ENCODE results near the gene KLF6.

The KLF6 gene

DNA sequence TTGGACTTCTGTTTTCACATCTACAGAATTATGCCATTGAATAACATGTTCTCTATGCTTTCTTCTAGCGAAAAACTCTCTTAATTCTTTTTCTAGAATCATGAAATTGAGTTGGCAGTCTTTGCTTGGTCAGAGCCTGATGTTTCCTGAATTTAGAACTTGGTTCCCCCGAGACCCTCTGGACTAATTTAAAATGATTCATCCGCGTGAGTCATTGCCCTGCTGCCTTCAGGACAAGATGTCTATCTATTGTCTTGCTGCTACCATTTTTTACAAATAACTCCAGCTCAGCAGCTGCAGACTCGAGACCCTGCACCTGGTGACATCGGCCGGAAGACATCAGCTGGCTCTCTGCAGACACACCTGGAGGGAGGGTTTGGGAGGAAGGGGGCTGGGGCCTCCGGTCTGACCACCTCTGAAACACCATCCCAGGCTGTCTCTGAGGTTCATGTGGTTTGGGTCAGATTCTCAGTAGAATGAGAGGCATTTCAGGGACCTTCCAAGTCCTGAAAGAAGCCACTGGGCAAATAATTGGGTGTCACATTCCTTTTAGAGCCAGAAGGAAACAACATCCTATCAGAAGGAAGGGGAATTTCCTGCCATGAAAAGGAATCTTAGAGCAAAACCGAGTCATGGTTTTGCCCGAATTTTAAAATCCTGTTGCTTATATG lies 20.9 kb upstream of the KLF6 start:
- H2AFZ ChIP-seq (ENCODE audit: low read depth, low read length) = 0 out of 2 replicates have a peak overlapping the region, but pooled peaks have one; percentile 9
- peak overlapping the region; percentile 82 for H3K4me2 ChIP-seq (ENCODE audit: low read length)
- H3K4me1 ChIP-seq (ENCODE audit: low read length) = peaks cover 78% of the 10 kb centered on the region
- TF ChIP-seq, protein P1, sequence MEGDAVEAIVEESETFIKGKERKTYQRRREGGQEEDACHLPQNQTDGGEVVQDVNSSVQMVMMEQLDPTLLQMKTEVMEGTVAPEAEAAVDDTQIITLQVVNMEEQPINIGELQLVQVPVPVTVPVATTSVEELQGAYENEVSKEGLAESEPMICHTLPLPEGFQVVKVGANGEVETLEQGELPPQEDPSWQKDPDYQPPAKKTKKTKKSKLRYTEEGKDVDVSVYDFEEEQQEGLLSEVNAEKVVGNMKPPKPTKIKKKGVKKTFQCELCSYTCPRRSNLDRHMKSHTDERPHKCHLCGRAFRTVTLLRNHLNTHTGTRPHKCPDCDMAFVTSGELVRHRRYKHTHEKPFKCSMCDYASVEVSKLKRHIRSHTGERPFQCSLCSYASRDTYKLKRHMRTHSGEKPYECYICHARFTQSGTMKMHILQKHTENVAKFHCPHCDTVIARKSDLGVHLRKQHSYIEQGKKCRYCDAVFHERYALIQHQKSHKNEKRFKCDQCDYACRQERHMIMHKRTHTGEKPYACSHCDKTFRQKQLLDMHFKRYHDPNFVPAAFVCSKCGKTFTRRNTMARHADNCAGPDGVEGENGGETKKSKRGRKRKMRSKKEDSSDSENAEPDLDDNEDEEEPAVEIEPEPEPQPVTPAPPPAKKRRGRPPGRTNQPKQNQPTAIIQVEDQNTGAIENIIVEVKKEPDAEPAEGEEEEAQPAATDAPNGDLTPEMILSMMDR (IDR thresholded peaks at IDR 0.05; ENCODE audit: low read depth, low read length) = no peak
- no peak for TF ChIP-seq EZH2phosphoT487 (IDR thresholded peaks at IDR 0.05; ENCODE audit: low read depth)
- no peaks in the 10 kb centered on the region for H3K9me3 ChIP-seq (ENCODE audit: insufficient read depth, low read length)
- H3K4me3 ChIP-seq (ENCODE audit: low read length) = peak overlapping the region; percentile 59
- H4K20me1 ChIP-seq (ENCODE audit: insufficient read depth, low read length) = no peaks in the 10 kb centered on the region
- no peaks in the 10 kb centered on the region for H3K27me3 ChIP-seq (ENCODE audit: low read depth, low read length)
- peak overlapping the region; percentile 79 for H3K27ac ChIP-seq (ENCODE audit: low read length)
- no peaks in the 10 kb centered on the region for H3K79me2 ChIP-seq (ENCODE audit: low read length)
- no peaks in the 10 kb centered on the region for H3K36me3 ChIP-seq (replicated peaks; ENCODE audit: low read depth, low read length)
- H3K9ac ChIP-seq (ENCODE audit: low read length) = peak overlapping the region; percentile 68

DNA sequence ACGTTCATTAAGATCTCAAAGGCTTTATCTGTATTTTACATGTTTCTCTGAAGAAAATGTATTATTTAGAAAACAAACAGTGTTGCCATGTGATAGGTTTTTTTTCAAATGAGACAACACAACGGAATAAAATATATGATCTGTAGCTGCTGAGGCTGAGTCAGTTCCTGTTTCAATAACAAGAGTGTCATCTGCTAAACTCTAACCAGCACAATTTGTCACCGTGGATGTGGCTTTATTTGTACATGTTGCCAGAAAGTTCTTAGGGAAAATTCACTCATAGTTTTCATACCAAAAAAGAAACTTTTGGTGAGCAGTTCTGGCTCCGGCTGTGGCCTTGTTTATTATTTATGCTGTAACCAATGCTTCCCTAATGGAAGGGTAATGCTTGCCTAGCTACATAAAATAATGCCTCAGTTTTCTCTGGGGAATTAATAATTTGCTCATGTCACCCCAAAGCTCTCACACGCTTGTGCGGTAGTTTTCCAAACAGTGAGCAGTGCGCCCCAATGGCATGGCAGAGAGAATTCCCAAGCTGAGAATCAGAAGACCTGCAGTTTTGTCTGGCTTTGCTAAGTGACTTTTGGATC lies 20.3 kb upstream of the KLF6 start:
- Histone ChIP-seq H3K9ac (ENCODE audit: low read length) (peak overlapping the region; percentile 68), H3K4me2 (ENCODE audit: low read length) (peak overlapping the region; percentile 82), H3K36me3 (replicated peaks; ENCODE audit: low read depth, low read length) (no peaks in the 10 kb centered on the region), H3K27ac (ENCODE audit: low read length) (peak overlapping the region; percentile 79), H3K79me2 (ENCODE audit: low read length) (no peaks in the 10 kb centered on the region), H4K20me1 (ENCODE audit: insufficient read depth, low read length) (no peaks in the 10 kb centered on the region), H2AFZ (ENCODE audit: low read depth, low read length) (0 out of 2 replicates have a peak overlapping the region, but pooled peaks have one; percentile 9), H3K9me3 (ENCODE audit: insufficient read depth, low read length) (no peaks in the 10 kb centered on the region), H3K4me3 (ENCODE audit: low read length) (peak overlapping the region; percentile 59), H3K4me1 (ENCODE audit: low read length) (peaks cover 72% of the 10 kb centered on the region), H3K27me3 (ENCODE audit: low read depth, low read length) (no peaks in the 10 kb centered on the region)
- no peak for TF ChIP-seq EZH2phosphoT487 (IDR thresholded peaks at IDR 0.05; ENCODE audit: low read depth)

DNA sequence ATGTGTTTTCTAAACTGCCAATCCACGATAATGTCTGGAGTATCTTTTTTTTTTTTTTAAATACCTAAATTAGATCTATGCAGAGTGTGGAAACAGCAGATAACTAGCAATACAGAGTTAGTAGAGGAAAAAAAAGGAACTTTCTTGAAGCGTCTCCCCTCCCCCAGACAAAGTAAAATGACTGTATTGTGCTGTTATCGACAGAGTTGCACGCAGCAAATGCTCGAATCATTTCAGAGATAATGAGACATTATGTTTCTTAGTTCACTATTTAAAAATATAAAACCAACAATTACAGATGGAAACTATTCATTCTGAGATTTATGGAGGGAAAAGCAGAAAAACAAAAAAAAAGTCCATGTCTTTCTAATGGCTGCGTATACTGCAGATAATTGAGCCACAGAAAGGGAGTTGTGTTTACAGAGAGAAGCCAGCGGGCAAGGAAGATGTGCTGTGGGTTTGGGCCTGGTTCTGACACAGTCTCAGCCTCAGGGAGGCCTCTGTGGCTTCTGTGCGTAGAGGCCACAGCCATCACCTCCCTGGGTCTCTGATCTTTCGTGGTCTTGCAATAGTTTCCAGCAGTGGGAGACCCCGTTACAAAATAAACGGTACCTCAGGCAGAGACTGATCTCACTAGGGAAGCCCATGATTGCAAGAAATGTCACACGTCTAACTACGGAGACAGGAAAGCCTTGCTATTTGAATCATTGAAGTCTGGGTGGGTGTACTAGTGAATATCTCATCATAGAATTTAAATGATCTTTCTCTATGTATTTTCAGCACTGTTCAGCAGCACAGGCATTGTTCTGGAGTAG lies 19.1 kb upstream of the KLF6 start:
- Histone ChIP-seq H3K4me3 (ENCODE audit: low read length) (peak overlapping the region; percentile 40), H3K79me2 (ENCODE audit: low read length) (no peaks in the 10 kb centered on the region), H3K9me3 (ENCODE audit: insufficient read depth, low read length) (no peaks in the 10 kb centered on the region), H3K27ac (ENCODE audit: low read length) (peak overlapping the region; percentile 79), H3K27me3 (ENCODE audit: low read depth, low read length) (no peaks in the 10 kb centered on the region), H2AFZ (ENCODE audit: low read depth, low read length) (peak overlapping the region; percentile 88), H3K4me1 (ENCODE audit: low read length) (peaks cover 61% of the 10 kb centered on the region), H3K36me3 (replicated peaks; ENCODE audit: low read depth, low read length) (no peaks in the 10 kb centered on the region), H4K20me1 (ENCODE audit: insufficient read depth, low read length) (no peaks in the 10 kb centered on the region), H3K9ac (ENCODE audit: low read length) (peak overlapping the region; percentile 68), H3K4me2 (ENCODE audit: low read length) (peak overlapping the region; percentile 82)
- TF ChIP-seq, protein P1 (IDR thresholded peaks at IDR 0.05; ENCODE audit: low read depth, low read length) = no peak
- TF ChIP-seq EZH2phosphoT487 (IDR thresholded peaks at IDR 0.05; ENCODE audit: low read depth) = no peak

DNA sequence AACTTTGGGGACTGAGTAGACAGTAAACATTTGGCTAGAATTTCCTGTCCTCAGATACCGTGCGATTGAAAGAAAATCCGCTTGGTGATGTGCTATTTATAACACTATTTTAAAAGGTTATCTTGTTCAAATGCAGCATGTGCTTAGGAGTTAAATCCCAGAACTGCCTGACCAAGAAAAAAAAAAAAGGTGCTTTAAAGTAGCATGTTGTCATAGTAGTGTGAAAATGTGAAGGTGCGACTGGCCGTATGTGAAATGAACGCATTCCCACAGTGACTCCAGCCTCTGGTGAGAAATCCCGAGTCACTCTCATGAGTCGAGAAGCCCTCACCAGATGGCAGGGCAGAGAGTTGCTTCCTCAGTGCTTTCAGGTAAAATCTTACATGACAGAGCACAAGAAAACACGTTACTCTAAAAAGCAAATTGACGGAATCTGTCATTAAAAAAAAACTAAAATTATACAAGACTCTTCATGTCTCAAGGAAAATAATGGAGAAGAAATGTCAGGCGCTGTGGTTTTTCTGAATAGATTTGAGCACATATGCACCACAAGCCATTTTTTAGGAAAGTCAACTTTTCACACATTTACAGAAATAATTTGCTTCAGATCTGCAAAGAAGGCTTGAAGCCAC lies 18.4 kb upstream of the KLF6 start:
- no peaks in the 10 kb centered on the region for H3K36me3 ChIP-seq (replicated peaks; ENCODE audit: low read depth, low read length)
- H3K79me2 ChIP-seq (ENCODE audit: low read length) = no peaks in the 10 kb centered on the region
- peaks cover 53% of the 10 kb centered on the region for H3K4me1 ChIP-seq (ENCODE audit: low read length)
- H4K20me1 ChIP-seq (ENCODE audit: insufficient read depth, low read length) = no peaks in the 10 kb centered on the region
- no peak overlapping the region; the same call in 1 of the 2 replicates for H3K4me3 ChIP-seq (ENCODE audit: low read length)
- peak overlapping the region; percentile 79 for H3K27ac ChIP-seq (ENCODE audit: low read length)
- H2AFZ ChIP-seq (ENCODE audit: low read depth, low read length) = no peak overlapping the region
- H3K9ac ChIP-seq (ENCODE audit: low read length) = peak overlapping the region; percentile 68; the same call in 1 of the 2 replicates
- no peak for TF ChIP-seq EZH2phosphoT487 (IDR thresholded peaks at IDR 0.05; ENCODE audit: low read depth)
- TF ChIP-seq, protein P1 (IDR thresholded peaks at IDR 0.05; ENCODE audit: low read depth, low read length) = no peak
- no peaks in the 10 kb centered on the region for H3K27me3 ChIP-seq (ENCODE audit: low read depth, low read length)
- H3K4me2 ChIP-seq (ENCODE audit: low read length) = peak overlapping the region; percentile 82
- H3K9me3 ChIP-seq (ENCODE audit: insufficient read depth, low read length) = no peaks in the 10 kb centered on the region
